HEK293 (cell line): ENCODE data around the gene NELL1.

Experiments used
- CTCF ChIA-PET: fragments of 350-600 bp; formaldehyde crosslinking; extraction: SDS; loops from one replicate; lab custom pipeline; 2021; ENCODE audit warnings: antibody characterized with exemption; lab: Yijun Ruan, JAX
- POLR2A ChIA-PET: fragments of 300-600 bp; formaldehyde crosslinking; extraction: SDS; loops from one replicate; lab custom pipeline; 2020; ENCODE audit warnings: antibody characterized with exemption, inconsistent platforms; lab: Yijun Ruan, JAX
- H3K27ac ChIP-seq: fragments of 200-500 bp; sonication (Bioruptor generic); 2 replicates; pipeline ENCODE4 v1.5.1; 2014; ENCODE audit warnings: low read depth, low read length, control low read depth, inconsistent platforms; ENCODE audit errors: extremely low read depth
- H3K36me3 ChIP-seq, 2 experiments: fragments of 200-500 bp in 1 of 2; sonication (Bioruptor generic) in 1 of 2; 1 replicate in 1 of 2; 2 replicates in 1 of 2; pipeline ENCODE4 v1.5.1; 2014 to 2017; ENCODE audit warnings: inconsistent platforms in 2 of 2, low read length in 2 of 2; ENCODE audit not compliant: control insufficient read depth in 2 of 2, insufficient read depth in 1 of 2
- H3K4me1 ChIP-seq: fragments of 200-500 bp; sonication (Bioruptor generic); 2 replicates; pipeline ENCODE4 v1.5.1; 2014; ENCODE audit warnings: mild to moderate bottlenecking, low read length, inconsistent platforms; ENCODE audit not compliant: control insufficient read depth, insufficient read depth
- H3K4me3 ChIP-seq: 2 replicates; pipeline ENCODE4 v1.5.1; 2011; ENCODE audit warnings: low read depth, mild to moderate bottlenecking, control low read depth, low read length, moderate library complexity
- H3K9me3 ChIP-seq: fragments of 200-500 bp; sonication (Bioruptor generic); 2 replicates; pipeline ENCODE4 v1.5.1; 2014; ENCODE audit warnings: low read depth, low read length, inconsistent platforms; ENCODE audit not compliant: control insufficient read depth, insufficient read depth
- BCL11B ChIP-seq: fragments of 450-650 bp; formaldehyde crosslinking; IDR thresholded peaks from 2 replicates; pipeline ENCODE4 v1.5.1; 2016; ENCODE audit warnings: low read depth, missing biosample characterization, missing genetic modification characterization
- HOXC10 ChIP-seq: sonication (generic); formaldehyde crosslinking; IDR thresholded peaks from 2 replicates; pipeline ENCODE4 v1.8.1; 2023; ENCODE audit warnings: mild to moderate bottlenecking, missing genetic modification reagents
- ZBTB48 ChIP-seq: fragments of 450-650 bp; formaldehyde crosslinking; IDR thresholded peaks from 2 replicates; pipeline ENCODE4 v1.5.1; 2016; ENCODE audit warnings: missing biosample characterization, missing genetic modification characterization
- ZFP69B ChIP-seq: fragments of 450-650 bp; formaldehyde crosslinking; IDR thresholded peaks from 2 replicates; pipeline ENCODE4 v1.5.1; 2016; ENCODE audit warnings: missing biosample characterization, missing genetic modification characterization
- ZNF132 ChIP-seq: fragments of 450-650 bp; formaldehyde crosslinking; IDR thresholded peaks from 2 replicates; pipeline ENCODE4 v1.5.1; 2017; ENCODE audit warnings: missing biosample characterization, missing genetic modification characterization, borderline replicate concordance
- ZNF146 ChIP-seq: fragments of 450-650 bp; formaldehyde crosslinking; IDR thresholded peaks from 2 replicates; pipeline ENCODE4 v1.5.1; 2016; ENCODE audit warnings: missing biosample characterization, missing genetic modification characterization
- ZNF175 ChIP-seq: fragments of 450-650 bp; formaldehyde crosslinking; IDR thresholded peaks from 2 replicates; pipeline ENCODE4 v1.5.1; 2016; ENCODE audit warnings: missing biosample characterization, missing genetic modification characterization
- ZNF23 ChIP-seq: fragments of 450-650 bp; formaldehyde crosslinking; IDR thresholded peaks from 2 replicates; pipeline ENCODE4 v1.5.1; 2016; ENCODE audit warnings: missing biosample characterization, missing genetic modification characterization, borderline replicate concordance
- ZNF239 ChIP-seq: fragments of 450-650 bp; formaldehyde crosslinking; IDR thresholded peaks from 2 replicates; pipeline ENCODE4 v1.5.1; 2016; ENCODE audit warnings: missing biosample characterization, missing genetic modification characterization
- ZNF24 ChIP-seq: fragments of 450-650 bp; formaldehyde crosslinking; IDR thresholded peaks from 2 replicates; pipeline ENCODE4 v1.5.1; 2016; ENCODE audit warnings: missing biosample characterization, missing genetic modification characterization
- ZNF26 ChIP-seq: fragments of 450-650 bp; formaldehyde crosslinking; IDR thresholded peaks from 2 replicates; pipeline ENCODE4 v1.5.1; 2016; ENCODE audit warnings: missing biosample characterization, missing genetic modification characterization
- ZNF37A ChIP-seq: fragments of 450-650 bp; IDR thresholded peaks from 2 replicates; pipeline ENCODE4 v1.5.1; 2018; ENCODE audit warnings: missing biosample characterization, missing genetic modification characterization
- ZNF433 ChIP-seq: fragments of 450-650 bp; formaldehyde crosslinking; IDR thresholded peaks from 2 replicates; pipeline ENCODE4 v1.5.1; 2016; ENCODE audit warnings: missing biosample characterization, missing genetic modification characterization, low read depth
- ZNF513 ChIP-seq: fragments of 450-650 bp; IDR thresholded peaks from 2 replicates; pipeline ENCODE4 v1.5.1; 2018; ENCODE audit warnings: missing biosample characterization, missing genetic modification characterization
- ZNF549 ChIP-seq: fragments of 450-650 bp; IDR thresholded peaks from 2 replicates; pipeline ENCODE4 v1.5.1; 2018; ENCODE audit warnings: missing biosample characterization, missing genetic modification characterization, mild to moderate bottlenecking, inconsistent platforms, moderate library complexity
- ZNF558 ChIP-seq: fragments of 450-650 bp; formaldehyde crosslinking; IDR thresholded peaks from 2 replicates; pipeline ENCODE4 v1.5.1; 2016; ENCODE audit warnings: missing biosample characterization, missing genetic modification characterization
- ZNF560 ChIP-seq: fragments of 450-650 bp; formaldehyde crosslinking; IDR thresholded peaks from 2 replicates; pipeline ENCODE4 v1.5.1; 2017; ENCODE audit warnings: missing biosample characterization, missing genetic modification characterization, borderline replicate concordance
- ZNF629 ChIP-seq: fragments of 450-650 bp; formaldehyde crosslinking; IDR thresholded peaks from 2 replicates; pipeline ENCODE4 v1.5.1; 2017; ENCODE audit warnings: missing biosample characterization, missing genetic modification characterization
- ZNF701 ChIP-seq: fragments of 450-650 bp; formaldehyde crosslinking; IDR thresholded peaks from 2 replicates; pipeline ENCODE4 v1.5.1; 2016; ENCODE audit warnings: missing biosample characterization, missing genetic modification characterization
- ZNF843 ChIP-seq: fragments of 450-650 bp; formaldehyde crosslinking; IDR thresholded peaks from 2 replicates; pipeline ENCODE4 v1.5.1; 2016; ENCODE audit warnings: missing biosample characterization, missing genetic modification characterization
- ZSCAN23 ChIP-seq: fragments of 450-650 bp; formaldehyde crosslinking; IDR thresholded peaks from 2 replicates; pipeline ENCODE4 v1.5.1; 2016; ENCODE audit warnings: missing biosample characterization, missing genetic modification characterization
- ZSCAN30 ChIP-seq: fragments of 450-650 bp; IDR thresholded peaks from 2 replicates; pipeline ENCODE4 v1.5.1; 2018; ENCODE audit warnings: missing biosample characterization, mild to moderate bottlenecking, missing genetic modification characterization, moderate library complexity
- TF ChIP-seq, protein P1 (sequence below): IDR thresholded peaks from 2 replicates; pipeline ENCODE4 v1.6.1; 2011; ENCODE audit warnings: mild to moderate bottlenecking, low read depth, low read length, borderline replicate concordance

Gene NELL1

GRCh38 chr11:21289686-21290085 is 620.3 kb downstream of the NELL1 start:
- CTCF ChIA-PET: interaction anchor here (0.6 kb wide), 1 partner anchor 1603 kb away, joined by 4 read pairs; no protein-coding TSS in a partner anchor
- POLR2A ChIA-PET: no interaction called here

DNA sequence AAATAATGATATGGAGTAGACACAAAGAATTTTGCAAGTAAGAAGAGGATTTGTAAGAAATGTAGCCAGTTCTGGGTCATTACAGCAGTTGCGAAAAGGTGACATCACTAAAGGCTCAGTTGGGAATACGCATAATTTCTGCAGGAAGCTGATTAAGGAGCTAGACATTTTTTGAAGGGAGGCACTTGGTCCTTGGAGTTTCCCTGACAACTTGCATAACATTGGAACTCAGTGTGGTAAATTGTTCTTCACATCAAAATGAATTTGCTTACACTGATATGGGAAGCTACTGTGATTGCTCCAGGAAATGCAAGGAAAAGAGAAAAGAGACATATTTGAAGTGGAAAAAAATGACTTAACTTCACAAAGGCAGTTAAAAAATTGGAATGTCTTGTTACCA is 626.1 kb downstream of the NELL1 start:
- H3K36me3 ChIP-seq: no peaks in the 10 kb centered on the region
- H3K4me3 ChIP-seq: no peak overlapping the region
- H3K4me1 ChIP-seq: no peaks in the 10 kb centered on the region
- no peak overlapping the region for H3K27ac ChIP-seq
- no peaks in the 10 kb centered on the region for H3K9me3 ChIP-seq
- ChIA-PET POLR2A (no interaction called here), CTCF (no interaction called here)
- no peak for TF ChIP-seq ZSCAN30 (tag by site-specific recombination)
- no peak for TF ChIP-seq ZNF560
- no peak for TF ChIP-seq ZNF132 (tag by site-specific recombination)
- no peak for TF ChIP-seq ZNF37A
- no peak for TF ChIP-seq ZNF26 (tag by site-specific recombination)
- TF ChIP-seq ZNF629 (tag by site-specific recombination): no peak
- TF ChIP-seq ZNF701 (tag by site-specific recombination): no peak
- no peak for TF ChIP-seq HOXC10 (CRISPR knock-in tag)
- TF ChIP-seq, protein P1, sequence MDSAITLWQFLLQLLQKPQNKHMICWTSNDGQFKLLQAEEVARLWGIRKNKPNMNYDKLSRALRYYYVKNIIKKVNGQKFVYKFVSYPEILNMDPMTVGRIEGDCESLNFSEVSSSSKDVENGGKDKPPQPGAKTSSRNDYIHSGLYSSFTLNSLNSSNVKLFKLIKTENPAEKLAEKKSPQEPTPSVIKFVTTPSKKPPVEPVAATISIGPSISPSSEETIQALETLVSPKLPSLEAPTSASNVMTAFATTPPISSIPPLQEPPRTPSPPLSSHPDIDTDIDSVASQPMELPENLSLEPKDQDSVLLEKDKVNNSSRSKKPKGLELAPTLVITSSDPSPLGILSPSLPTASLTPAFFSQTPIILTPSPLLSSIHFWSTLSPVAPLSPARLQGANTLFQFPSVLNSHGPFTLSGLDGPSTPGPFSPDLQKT: no peak
- TF ChIP-seq ZNF23 (tag by site-specific recombination): no peak
- no peak for TF ChIP-seq ZSCAN23 (tag by site-specific recombination)
- TF ChIP-seq ZNF558 (tag by site-specific recombination): no peak
- TF ChIP-seq ZNF513 (tag by site-specific recombination): no peak
- no peak for TF ChIP-seq ZBTB48
- no peak for TF ChIP-seq ZNF843 (tag by site-specific recombination)
- TF ChIP-seq ZNF549 (tag by site-specific recombination): no peak
- no peak for TF ChIP-seq ZNF433 (tag by site-specific recombination)

More at GRCh38 chr11:21289686-21290085, 620.3 kb downstream of the NELL1 start:
- Histone ChIP-seq H3K36me3 (no peaks in the 10 kb centered on the region), H3K9me3 (no peaks in the 10 kb centered on the region), H3K4me1 (no peaks in the 10 kb centered on the region), H3K27ac (no peak overlapping the region), H3K4me3 (no peak overlapping the region)
- TF ChIP-seq BCL11B (no peak), ZNF146 (no peak), ZNF175 (tag by site-specific recombination) (no peak), ZNF239 (no peak), ZFP69B (no peak), ZNF24 (tag by site-specific recombination) (no peak)
